Gastrocnemius medialis (tissue), 4 donors: Measurements from ENCODE around the gene MSI2. TPM values are rescaled to one million over a fixed set of nuclear protein-coding genes. Genes with fewer than 3 reads are reported as not detected.

ENCODE experiments used
- ATAC-seq, 2 donors: fragments of 150-250 bp; one replicate each; pipeline ENCODE4 v1.9.1; 2016
- DNase-seq, 2 donors: peaks; one replicate each; pipeline ENCODE4 v3.0.0-alpha.2; 2019
- H3K27ac ChIP-seq, 4 donors: fragments of 200-600 bp; sonication (generic); 1 replicate in 1 of 4; 2 replicates in 3 of 4; pipeline ENCODE4 v1.5.1; 2016 to 2018; ENCODE audit warnings: mild to moderate bottlenecking in 2 of 4, moderate library complexity in 1 of 4
- H3K27me3 ChIP-seq, 3 donors: fragments of 200-600 bp; sonication (generic) in 2 of 3; 1 replicate in 1 of 3; 2 replicates in 2 of 3; pipeline versions ENCODE4 v1.5.1 to v1.6.0; 2016 to 2019; ENCODE audit warnings: mild to moderate bottlenecking in 1 of 3, moderate library complexity in 1 of 3
- H3K36me3 ChIP-seq, 2 donors: fragments of 200-600 bp; sonication (generic) in 1 of 2; one replicate each; pipeline ENCODE4 v1.5.1; 2017 to 2018
- H3K4me1 ChIP-seq, 2 donors: fragments of 200-600 bp; sonication (generic) in 1 of 2; one replicate each; pipeline ENCODE4 v1.5.1; 2016 to 2017; ENCODE audit warnings: mild to moderate bottlenecking in 2 of 2
- H3K4me3 ChIP-seq, 4 donors: fragments of 200-600 bp; sonication (generic) in 3 of 4; 1 replicate in 1 of 4; 2 replicates in 3 of 4; pipeline ENCODE4 v1.5.1; 2016 to 2019; ENCODE audit warnings: mild to moderate bottlenecking in 2 of 4
- H3K9me3 ChIP-seq, 3 donors: fragments of 200-600 bp; sonication (generic) in 2 of 3; 1 replicate in 1 of 3; 2 replicates in 2 of 3; pipeline ENCODE4 v1.5.1; 2016 to 2019
- CTCF ChIP-seq, 5 experiments: fragments of 450-650 bp in 3 of 5; fragments of 200-600 bp in 2 of 5; sonication (generic) in 2 of 5; IDR thresholded peaks in 4 of 5; conservative IDR thresholded peaks in 1 of 5; 1 replicate in 4 of 5; 2 replicates in 1 of 5; pipeline ENCODE4 v1.5.1; 2016 to 2019; ENCODE audit warnings: antibody characterized with exemption in 5 of 5, mild to moderate bottlenecking in 3 of 5, moderate library complexity in 3 of 5
- POLR2A ChIP-seq, 2 donors: fragments of 450-650 bp; IDR thresholded peaks; one replicate each; pipeline ENCODE4 v1.6.1; 2017; ENCODE audit warnings: antibody characterized with exemption in 2 of 2, mild to moderate bottlenecking in 2 of 2, moderate library complexity in 2 of 2
- in situ Hi-C, 4 donors: fragments of 200-750 bp; cut with MboI; loops; one replicate each; pipeline versions ENCODE4 v1.15.0 to v1.8.0; 2017; ENCODE audit warnings: low sequenced_read_pairs in 4 of 4
- intact Hi-C: fragments of 100-400 bp; cut with DNase I; formaldehyde crosslinking; loops from one replicate; pipeline ENCODE4 v1.15.1; 2023; ENCODE audit warnings: low total_unique reads
- total RNA-seq, 4 donors: library from RNA; depleted of rRNA; stranded (reverse); fragments of >200 nt; gene quantifications; one replicate each; pipeline versions ENCODE4 v1.1.0 to v1.2.3, GENCODE V29; 2016

Gene MSI2
- total RNA-seq, 4 donors from 2014 or later: 33.1 to 66.2 (median 48.5) TPM

- peaks cover 43% of the 10 kb centered on the region in 2 donors for H3K4me1 ChIP-seq
- ATAC-seq (no peak), DNase-seq (no peak)
- H3K36me3 ChIP-seq: no peaks in the 10 kb centered on the region
- no peak for TF ChIP-seq POLR2A (IDR thresholded peaks at IDR 0.05)
- no peak for TF ChIP-seq CTCF (IDR thresholded peaks at IDR 0.05 in 4 of 5, conservative IDR thresholded peaks at IDR 0.05 in 1 of 5)
- intact Hi-C loops (no loop called here), in situ Hi-C loops (no loop called here)
- no peak overlapping the region for H3K27ac ChIP-seq
- H3K9me3 ChIP-seq: no peaks in the 10 kb centered on the region
- no peak overlapping the region for H3K4me3 ChIP-seq
- no peaks in the 10 kb centered on the region for H3K27me3 ChIP-seq
Observed at GRCh38 chr17:57544834-57545463, 288.6 kb downstream of the MSI2 start.

- TF ChIP-seq CTCF (IDR thresholded peaks at IDR 0.05 in 4 of 5, conservative IDR thresholded peaks at IDR 0.05 in 1 of 5) (no peak), POLR2A (IDR thresholded peaks at IDR 0.05) (no peak)
- no peaks in the 10 kb centered on the region for H3K9me3 ChIP-seq
- H3K36me3 ChIP-seq: no peaks in the 10 kb centered on the region
- peaks cover 43 to 46% of the 10 kb centered on the region in 2 donors for H3K4me1 ChIP-seq
- no peak for DNase-seq
- no peak for ATAC-seq
- H3K27ac ChIP-seq: no peak overlapping the region
- H3K27me3 ChIP-seq: no peaks in the 10 kb centered on the region
- in situ Hi-C loops (no loop called here), intact Hi-C loops (no loop called here)
- H3K4me3 ChIP-seq: no peak overlapping the region
Observed at GRCh38 chr17:57545731-57546342, 289.5 kb downstream of the MSI2 start.

- TF ChIP-seq CTCF (IDR thresholded peaks at IDR 0.05 in 4 of 5, conservative IDR thresholded peaks at IDR 0.05 in 1 of 5) (no peak), POLR2A (IDR thresholded peaks at IDR 0.05) (no peak)
- no peaks in the 10 kb centered on the region for H3K9me3 ChIP-seq
- DNase-seq: no peak
- H3K27me3 ChIP-seq: no peaks in the 10 kb centered on the region
- no peak overlapping the region for H3K27ac ChIP-seq
- H3K4me1 ChIP-seq: peaks cover 35 to 42% of the 10 kb centered on the region in 2 donors
- ATAC-seq: no peak
- no peaks in the 10 kb centered on the region for H3K36me3 ChIP-seq
- intact Hi-C loops (no loop called here), in situ Hi-C loops (no loop called here)
- no peak overlapping the region for H3K4me3 ChIP-seq
Observed at GRCh38 chr17:57548421-57549410, 292.4 kb downstream of the MSI2 start.

GRCh38 chr17:57549468-57549867, 293.1 kb downstream of the MSI2 start:
- ATAC-seq (no peak), DNase-seq (no peak)
- Histone ChIP-seq H3K9me3 (no peaks in the 10 kb centered on the region), H3K4me1 (peaks cover 35 to 42% of the 10 kb centered on the region in 2 donors), H3K27me3 (no peaks in the 10 kb centered on the region), H3K27ac (no peak overlapping the region), H3K36me3 (no peaks in the 10 kb centered on the region), H3K4me3 (no peak overlapping the region)
- TF ChIP-seq POLR2A (IDR thresholded peaks at IDR 0.05) (no peak), CTCF (IDR thresholded peaks at IDR 0.05 in 4 of 5, conservative IDR thresholded peaks at IDR 0.05 in 1 of 5) (no peak)
- in situ Hi-C loops: no loop called here
- intact Hi-C loops: no loop called here
